Embryonic facial prominence (tissue), 1 donor: ENCODE results near the gene MCC.

Experiments used
- DNase-seq: peaks from one replicate; pipeline ENCODE4 v3.0.0-alpha.2; 2016; ENCODE audit errors: extremely low spot score

MCC gene

GRCh38 chr5:113058706-113059226, 429.5 kb downstream of the MCC start:
- DNase-seq = no peak

DNA sequence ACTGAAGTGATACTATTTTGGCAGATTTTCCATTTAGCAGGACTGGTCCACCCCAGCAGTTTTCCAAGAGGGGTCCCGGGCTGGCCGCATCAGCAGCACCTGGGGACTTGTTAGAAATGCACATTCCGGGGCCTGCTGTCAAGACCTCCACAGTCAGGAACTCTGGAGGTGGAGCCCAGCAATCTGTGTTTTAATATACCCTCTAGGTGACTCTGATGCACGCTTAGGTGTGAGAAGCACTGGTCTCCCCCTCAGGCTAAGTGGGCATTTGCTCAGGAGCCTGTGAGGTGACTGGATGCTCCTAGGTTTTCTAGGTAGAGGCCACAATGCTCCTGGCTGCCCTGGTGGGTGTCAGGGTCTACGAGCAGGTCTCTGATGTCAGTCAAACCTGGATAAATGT, 430.0 kb downstream of the MCC start:
- no peak for DNase-seq

GRCh38 chr5:113057557-113057984, 430.7 kb downstream of the MCC start:
- DNase-seq = no peak

GRCh38 chr5:113056988-113057387, 431.3 kb downstream of the MCC start:
- no peak for DNase-seq

DNA sequence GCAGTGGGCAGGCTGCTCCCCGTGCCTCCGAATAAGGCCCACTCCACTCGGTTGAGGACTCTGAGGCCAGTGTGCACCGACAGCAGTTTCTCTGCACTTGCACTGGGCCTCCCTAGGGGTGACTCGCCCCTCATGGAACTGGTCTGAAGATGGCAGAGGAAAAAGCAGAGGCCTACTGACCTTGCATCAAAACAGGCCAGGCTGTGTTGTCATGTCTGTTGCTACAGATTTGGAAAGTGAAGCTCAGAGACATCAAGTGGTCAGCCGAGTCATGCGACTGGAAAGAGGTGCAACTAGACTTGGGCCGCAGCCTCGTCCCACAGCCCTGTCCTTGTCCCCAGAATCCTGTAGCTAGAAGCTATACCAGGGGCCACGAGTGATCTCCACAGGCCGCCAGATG, 433.4 kb downstream of the MCC start:
- no peak for DNase-seq

DNA sequence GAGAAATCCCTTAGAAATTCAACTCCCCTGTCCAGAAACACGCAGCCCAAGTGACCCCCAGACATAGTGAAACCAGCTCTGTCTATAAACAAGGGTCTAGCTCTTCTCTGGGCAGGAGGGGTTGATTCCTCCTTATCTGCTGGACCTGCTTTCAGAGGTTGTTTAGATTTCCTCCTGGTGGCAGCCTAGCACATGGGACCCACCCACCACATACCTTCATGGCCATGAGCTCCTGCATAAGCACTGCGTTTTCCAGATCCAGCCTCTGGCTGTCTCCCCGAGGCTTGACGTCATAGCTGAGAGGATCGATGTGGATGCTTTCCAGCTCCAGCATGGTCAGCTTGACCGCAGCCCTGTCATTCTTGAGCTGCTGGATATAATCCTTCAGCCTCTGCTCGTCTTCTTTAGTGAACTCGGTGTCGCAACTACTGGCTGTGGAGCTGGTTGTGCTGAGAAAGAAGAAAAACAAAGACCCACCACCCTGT, 434.7 kb downstream of the MCC start:
- no peak for DNase-seq

DNA sequence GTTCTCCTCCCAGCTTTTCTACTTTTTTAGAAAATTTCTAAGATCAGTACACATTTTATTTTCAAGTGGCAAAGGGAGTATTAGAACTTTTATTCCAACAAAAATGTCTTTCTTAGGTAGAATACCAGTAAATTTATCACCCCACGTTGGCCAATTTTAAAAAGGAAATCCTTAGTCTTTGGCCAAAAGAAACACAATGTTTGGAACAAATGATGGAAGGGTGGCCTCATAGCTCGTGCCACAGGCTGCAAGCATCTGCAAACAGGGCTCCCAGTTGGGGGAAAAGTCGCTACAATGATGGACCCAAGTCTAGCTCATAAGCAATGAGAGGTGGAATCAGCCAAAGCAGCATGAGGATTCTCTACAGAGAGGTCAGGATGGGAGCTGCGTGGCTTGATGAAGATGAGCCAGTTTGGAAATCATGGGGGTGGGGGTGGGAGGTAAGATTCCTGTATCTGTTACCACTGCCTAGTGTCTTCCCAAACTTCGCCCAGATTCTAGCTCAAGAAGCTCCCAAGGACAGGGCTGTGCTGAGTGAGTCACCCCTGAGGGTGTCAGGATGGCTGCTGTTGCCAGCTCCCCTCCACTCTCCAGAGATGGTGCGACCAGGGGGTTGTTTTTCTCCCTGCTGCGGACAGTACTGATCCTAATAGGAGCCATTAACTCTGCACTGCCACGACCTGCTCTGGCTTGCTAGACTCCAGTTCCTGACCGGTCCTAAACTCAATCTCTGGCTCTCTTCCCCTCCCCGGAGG, 436.0 kb downstream of the MCC start:
- DNase-seq = no peak

- DNase-seq = no peak
Observed at GRCh38 chr5:113050721-113051382, 437.4 kb downstream of the MCC start.

DNA sequence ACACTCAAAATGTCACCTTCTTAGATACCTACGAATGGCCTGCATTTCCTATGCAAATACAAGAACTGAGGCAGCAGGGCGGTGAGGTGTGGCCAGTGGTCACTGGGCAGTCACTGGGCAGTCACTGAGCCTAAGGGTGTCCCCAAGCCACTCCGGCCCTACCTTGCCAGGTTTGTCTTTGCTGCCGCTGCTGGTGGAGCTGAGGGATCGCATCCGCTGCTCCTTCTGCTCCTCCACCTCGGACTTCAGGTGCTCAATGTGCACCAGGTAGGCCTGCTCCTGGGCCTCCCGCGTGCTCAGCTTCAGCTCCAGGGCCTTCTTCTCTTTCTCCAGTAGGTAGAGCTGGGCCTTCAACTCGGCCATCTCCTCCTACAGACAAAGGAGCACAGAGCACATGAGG, 439.3 kb downstream of the MCC start:
- DNase-seq = no peak

- no peak for DNase-seq
Observed at GRCh38 chr5:113047733-113048652, 440.3 kb downstream of the MCC start.

DNA sequence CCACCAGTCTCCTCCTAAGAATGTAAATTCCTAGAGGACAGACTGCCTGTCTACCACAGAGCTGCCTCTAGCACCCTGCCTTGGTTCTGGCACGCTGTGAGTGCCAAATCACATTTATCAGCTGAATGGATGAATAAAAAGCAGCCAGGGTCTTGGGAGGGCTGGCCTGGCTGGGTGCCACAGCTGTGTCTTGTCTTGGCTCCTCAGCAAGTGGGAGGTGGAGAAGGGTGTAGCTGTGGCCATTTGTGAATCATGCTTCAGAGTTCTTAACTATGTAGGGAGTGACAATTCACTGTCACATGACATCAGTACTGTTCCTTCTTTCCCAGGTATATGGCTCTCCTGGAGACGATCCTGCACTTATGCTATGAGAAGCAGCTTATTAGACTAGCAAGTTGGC, 441.0 kb downstream of the MCC start:
- DNase-seq = no peak

DNA sequence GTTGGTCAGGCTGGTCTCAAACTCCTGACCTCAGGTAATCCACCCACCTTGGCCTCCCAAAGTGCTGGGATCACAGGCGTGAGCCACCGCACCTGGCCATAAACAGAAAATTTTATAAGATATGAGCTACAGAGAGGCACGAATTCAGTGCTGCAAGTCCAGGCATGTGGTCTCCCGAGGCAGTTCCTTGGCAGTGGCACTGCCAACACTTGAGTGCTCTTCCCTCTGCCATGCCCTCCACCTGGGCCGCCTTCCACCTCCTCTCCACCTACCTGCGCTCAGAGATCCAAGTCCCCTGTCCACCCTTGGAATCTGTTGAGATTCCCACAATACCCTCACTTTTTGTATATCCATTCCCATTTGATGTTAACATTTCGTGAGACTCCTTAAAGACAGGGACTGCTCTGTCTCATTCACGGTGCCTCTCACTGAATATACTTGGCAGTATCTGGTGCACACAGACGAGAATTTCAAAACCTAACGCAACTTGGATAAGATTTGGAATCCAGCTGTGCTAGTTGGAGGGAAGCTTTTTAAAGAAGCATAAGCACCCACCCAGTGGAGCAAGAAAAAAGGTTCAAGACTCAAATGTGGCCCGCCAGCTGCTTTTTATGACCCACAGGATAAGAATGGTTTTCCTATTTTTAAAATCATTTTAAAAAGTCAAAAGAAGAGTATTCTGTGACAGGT, 443.3 kb downstream of the MCC start:
- DNase-seq = no peak

- DNase-seq = no peak
Observed at GRCh38 chr5:113043491-113043931, 444.7 kb downstream of the MCC start.

- DNase-seq = no peak
Observed at GRCh38 chr5:113042491-113043243, 445.6 kb downstream of the MCC start.

- DNase-seq = no peak
Observed at GRCh38 chr5:113040672-113041260, 447.5 kb downstream of the MCC start.

- no peak for DNase-seq
Observed at GRCh38 chr5:113039934-113040285, 448.3 kb downstream of the MCC start.

DNA sequence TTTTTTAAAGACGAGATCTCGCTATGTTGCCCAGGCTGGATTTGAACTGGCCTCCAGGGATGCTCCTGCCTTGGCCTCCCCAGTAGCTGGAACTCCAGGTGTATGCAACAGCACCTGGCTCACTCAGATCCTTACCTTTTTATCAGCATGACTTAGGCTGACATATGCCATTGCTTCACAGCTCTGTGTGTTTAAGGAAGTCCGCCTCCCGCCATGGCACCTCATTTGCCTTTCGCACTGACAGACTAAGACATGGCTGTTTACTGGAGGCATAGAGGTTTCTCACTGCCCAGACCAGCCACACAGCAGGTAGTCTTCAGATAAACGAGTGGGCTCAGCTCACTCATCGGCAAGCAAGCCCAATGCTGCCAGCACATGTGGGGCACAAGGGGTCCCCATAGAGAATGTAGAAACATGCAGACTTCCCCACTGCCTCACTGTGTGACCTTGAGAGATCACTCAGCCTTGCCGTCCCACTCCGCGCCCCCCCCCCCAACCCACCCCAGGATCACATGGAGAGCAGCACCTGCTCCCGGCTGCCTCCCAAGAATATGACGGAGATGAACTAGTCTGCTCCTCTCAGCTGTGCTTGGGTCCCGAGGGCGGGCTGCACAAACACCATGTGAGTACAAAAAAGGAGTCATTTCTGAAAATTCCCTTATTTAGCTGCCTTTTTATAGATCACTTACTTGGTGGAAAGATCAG, 448.9 kb downstream of the MCC start:
- no peak for DNase-seq

DNA sequence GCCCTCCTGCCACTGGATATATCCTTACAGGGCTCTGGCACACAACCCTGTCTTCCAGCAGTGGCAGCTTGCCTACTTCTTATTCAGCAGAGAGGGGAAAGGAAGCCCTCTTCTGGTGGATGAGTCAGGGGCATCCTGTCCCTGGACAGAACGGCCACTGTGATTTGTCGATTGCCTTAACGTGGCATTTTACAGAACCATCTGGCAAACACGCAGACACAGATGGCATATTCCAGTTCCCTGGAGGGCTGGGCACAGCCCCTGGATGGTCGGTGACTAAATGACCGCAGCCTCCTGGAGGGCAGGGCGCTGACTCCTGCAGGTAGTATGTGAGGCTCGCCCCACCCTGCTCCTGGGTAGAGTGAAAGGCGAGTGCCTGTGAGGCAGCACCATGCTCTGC, 449.5 kb downstream of the MCC start:
- DNase-seq = no peak

DNA sequence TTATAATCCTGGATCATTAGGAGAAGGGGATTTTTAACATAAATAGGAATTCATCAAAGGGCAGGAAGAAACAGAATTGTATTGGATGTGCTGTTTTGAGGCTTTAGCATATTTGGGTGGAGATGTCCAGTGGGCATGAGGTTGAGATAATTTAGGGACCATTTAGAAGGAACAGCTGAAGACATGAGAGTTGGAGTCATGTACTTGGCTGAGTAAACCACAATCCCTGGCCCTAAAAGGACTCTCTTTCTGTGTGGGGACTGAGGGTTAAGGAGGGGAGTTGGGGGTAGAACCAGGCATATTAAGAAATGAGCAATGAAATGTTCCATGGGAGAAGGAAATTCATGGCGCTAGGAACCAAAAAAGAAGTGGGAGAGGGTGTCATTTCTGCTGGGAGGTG, 450.1 kb downstream of the MCC start:
- DNase-seq = no peak

DNA sequence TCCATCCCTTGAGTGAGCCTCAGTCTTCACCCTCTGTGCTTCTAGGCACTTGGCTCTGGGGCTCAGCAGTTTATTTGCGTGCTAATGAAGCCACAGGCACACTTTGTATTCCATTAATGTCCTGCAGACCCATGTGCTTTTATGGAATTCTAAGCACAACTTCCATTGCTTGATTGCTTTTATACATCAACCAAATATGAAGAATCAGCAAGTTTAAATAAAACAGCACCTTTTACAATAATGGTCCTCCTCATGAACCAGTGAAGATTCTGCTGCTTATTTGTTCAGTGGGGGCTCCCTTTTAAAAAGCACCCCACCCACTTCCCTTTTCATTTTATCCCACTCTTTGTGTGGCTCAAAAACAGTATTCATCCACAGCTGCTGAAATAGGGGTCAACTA, 451.4 kb downstream of the MCC start:
- DNase-seq = no peak
